WERI-Rb-1 (cell line): ENCODE measurements around the gene CCBE1.
"Not testable (repeated sequence)": the region's sequence is repeated elsewhere in the genome, so short reads cannot be mapped to it uniquely, and the experiment has no call there.

Source experiments
- DNase-seq: peaks from one replicate; pipeline ENCODE4 v3.0.0-alpha.2; 2020
- H3K27ac ChIP-seq: fragments of 250-450 bp; sonication (Bioruptor Pico); 2 replicates; pipeline ENCODE4 v1.5.1; 2020; ENCODE audit warnings: mild to moderate bottlenecking, moderate library complexity
- H3K27me3 ChIP-seq: fragments of 250-450 bp; sonication (Bioruptor Pico); 2 replicates; pipeline ENCODE4 v1.5.1; 2021; ENCODE audit warnings: mild to moderate bottlenecking, low read depth, moderate library complexity; ENCODE audit not compliant: insufficient read depth, severe bottlenecking
- H3K36me3 ChIP-seq: fragments of 250-450 bp; sonication (Bioruptor Pico); 2 replicates; pipeline ENCODE4 v1.5.1; 2020; ENCODE audit warnings: mild to moderate bottlenecking, moderate library complexity
- H3K4me3 ChIP-seq: 2 replicates; pipeline ENCODE4 v1.5.1; 2011; ENCODE audit warnings: low read depth, mild to moderate bottlenecking, control low read depth, low read length
- H3K9me3 ChIP-seq: fragments of 250-450 bp; sonication (Bioruptor Pico); 2 replicates; pipeline ENCODE4 v1.5.1; 2021; ENCODE audit warnings: mild to moderate bottlenecking, moderate library complexity; ENCODE audit not compliant: severe bottlenecking
- TF ChIP-seq, protein P1 (sequence below): IDR thresholded peaks from 2 replicates; pipeline ENCODE4 v1.5.1; 2011; ENCODE audit warnings: low read depth, mild to moderate bottlenecking, control low read depth, inconsistent platforms, low read length

Gene CCBE1

DNA sequence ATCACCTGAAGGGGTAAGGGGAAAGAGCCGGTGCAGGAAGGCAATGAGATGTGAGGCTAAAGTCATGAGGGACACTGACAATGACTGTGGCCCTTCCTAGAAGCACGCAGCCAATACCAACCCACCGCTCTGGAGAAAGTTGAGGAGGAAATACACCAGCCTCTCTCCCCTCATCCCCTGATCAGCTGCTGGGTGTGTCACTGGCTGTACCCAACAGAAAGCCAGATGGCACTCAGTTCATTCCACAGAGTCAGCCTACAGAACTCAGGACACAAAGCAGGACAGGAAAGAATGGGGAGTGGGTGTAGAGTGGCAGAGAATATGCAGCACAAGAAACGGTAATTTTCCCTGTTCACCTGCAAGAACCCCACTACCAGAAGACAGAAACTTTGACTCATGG, 29.7 kb downstream of the CCBE1 start:
- H3K27ac ChIP-seq, result no peak overlapping the region
- H3K27me3 ChIP-seq, result no peaks in the 10 kb centered on the region
- no peak overlapping the region for H3K4me3 ChIP-seq
- no peak for DNase-seq
- H3K9me3 ChIP-seq, result no peaks in the 10 kb centered on the region
- TF ChIP-seq, protein P1, sequence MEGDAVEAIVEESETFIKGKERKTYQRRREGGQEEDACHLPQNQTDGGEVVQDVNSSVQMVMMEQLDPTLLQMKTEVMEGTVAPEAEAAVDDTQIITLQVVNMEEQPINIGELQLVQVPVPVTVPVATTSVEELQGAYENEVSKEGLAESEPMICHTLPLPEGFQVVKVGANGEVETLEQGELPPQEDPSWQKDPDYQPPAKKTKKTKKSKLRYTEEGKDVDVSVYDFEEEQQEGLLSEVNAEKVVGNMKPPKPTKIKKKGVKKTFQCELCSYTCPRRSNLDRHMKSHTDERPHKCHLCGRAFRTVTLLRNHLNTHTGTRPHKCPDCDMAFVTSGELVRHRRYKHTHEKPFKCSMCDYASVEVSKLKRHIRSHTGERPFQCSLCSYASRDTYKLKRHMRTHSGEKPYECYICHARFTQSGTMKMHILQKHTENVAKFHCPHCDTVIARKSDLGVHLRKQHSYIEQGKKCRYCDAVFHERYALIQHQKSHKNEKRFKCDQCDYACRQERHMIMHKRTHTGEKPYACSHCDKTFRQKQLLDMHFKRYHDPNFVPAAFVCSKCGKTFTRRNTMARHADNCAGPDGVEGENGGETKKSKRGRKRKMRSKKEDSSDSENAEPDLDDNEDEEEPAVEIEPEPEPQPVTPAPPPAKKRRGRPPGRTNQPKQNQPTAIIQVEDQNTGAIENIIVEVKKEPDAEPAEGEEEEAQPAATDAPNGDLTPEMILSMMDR, result no peak
- no peaks in the 10 kb centered on the region for H3K36me3 ChIP-seq

DNA sequence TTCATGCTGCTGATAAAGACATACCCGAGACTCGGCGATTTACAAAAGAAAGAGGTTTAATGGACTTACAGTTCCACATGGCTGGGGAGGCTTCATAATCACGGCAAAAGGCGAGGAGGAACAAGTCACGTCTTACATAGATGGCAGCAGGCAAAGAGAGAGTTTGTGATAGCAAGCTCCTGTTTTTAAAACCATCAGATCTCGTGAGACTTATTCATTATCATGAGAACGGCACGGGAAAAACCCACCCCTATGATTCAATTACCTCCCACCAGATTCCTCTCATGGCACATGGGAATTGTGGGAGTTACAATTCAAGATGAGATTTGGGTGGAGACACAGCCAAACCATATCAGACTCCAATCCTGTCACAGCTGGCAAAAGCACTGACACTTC, 31.2 kb downstream of the CCBE1 start:
- not testable (repeated sequence) for H3K9me3 ChIP-seq, H3K27me3 ChIP-seq, H3K4me3 ChIP-seq, H3K27ac ChIP-seq, H3K36me3 ChIP-seq, DNase-seq

DNA sequence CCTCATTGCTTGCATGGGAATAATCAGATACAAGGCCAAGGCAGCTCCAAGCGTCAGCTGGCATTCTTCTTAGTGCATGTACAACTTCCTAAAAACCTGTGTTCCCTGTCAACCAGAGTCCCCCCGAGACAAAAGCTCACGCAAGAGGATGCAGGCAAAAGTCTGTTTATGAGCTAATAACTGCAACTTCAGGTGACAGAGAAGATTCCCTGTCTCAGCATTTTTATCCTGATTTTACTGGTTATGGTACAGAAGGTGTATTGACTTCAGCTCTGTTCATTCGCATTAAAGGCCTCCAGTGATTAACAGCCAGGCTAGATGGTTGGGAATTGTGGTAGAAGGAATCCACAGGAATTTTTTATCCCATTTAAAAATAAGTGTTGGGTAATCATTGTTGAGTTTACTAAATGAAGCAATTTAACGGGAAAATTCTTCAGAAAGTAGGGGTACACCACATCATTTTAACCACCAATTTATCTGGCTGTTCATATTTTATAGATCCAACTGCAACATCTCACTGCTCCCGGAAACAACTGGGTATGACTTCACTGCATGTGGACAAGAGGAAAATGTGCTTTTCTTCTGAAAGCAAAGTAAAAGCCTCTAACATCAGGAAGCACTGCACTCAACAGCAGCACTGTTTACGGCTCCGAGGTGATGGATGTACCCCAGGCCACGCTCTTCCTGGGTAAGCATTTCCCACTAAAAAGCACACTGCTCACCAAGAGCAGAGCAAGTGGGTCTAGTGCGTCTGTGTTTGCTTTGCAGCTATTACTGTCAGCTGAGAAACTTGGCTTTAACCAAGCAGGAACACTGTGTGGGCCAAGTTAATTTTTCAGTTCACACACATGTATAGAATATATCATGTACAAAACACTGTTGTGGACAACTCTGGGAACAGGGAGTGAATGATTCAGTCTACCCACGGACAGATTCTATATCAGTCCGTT, 31.9 kb downstream of the CCBE1 start:
- no peak overlapping the region for H3K27ac ChIP-seq
- TF ChIP-seq, protein P1, result no peak
- no peaks in the 10 kb centered on the region for H3K27me3 ChIP-seq
- no peaks in the 10 kb centered on the region for H3K36me3 ChIP-seq
- H3K4me3 ChIP-seq, result no peak overlapping the region
- no peaks in the 10 kb centered on the region for H3K9me3 ChIP-seq
- no peak for DNase-seq

DNA sequence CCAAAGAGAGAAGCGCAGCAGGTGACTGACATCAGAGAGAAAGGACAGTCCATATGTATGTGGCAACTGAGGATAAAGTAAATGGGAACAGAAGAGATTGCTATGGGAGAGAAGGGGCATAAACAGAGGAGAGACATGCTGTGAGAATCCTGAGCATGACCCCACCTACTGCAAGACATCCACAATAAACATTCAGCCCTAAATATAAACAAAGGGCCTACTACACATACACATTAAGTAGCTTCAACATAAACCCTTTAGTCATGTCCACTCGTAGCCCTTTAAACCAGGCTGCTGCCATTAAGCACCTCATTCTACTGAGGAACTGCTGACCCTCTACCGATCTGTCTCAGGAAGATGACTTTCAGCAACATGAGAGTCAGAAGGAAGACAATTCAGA, 32.9 kb downstream of the CCBE1 start:
- H3K27ac ChIP-seq, result no peak overlapping the region

DNA sequence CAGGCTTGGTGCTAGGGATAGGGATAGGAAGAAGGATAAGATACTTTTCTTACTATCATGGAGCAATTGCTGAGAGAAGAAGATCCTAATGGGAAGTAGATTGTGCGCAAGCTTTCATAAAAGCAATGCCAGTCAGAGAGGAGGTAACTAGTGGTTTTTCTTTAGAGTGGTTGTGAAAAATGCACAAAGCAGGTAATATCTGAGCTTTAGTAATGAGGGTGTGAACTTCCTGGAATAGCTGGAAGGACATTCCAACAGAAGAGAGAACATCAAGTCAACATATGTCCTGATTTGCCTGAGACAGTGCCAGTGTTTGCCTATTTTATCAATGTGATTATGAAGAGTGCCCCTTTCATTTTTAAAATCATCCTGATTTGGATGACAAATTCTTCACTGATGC, 34.1 kb downstream of the CCBE1 start:
- Histone ChIP-seq H3K27ac (no peak overlapping the region), H3K36me3 (no peaks in the 10 kb centered on the region), H3K4me3 (no peak overlapping the region), H3K9me3 (no peaks in the 10 kb centered on the region), H3K27me3 (no peaks in the 10 kb centered on the region)
- TF ChIP-seq, protein P1, result no peak
- no peak for DNase-seq

More for the DNA sequence above, 32.9 kb downstream of the CCBE1 start:
- DNase-seq, result no peak
- H3K4me3 ChIP-seq, result no peak overlapping the region
- no peaks in the 10 kb centered on the region for H3K27me3 ChIP-seq
- TF ChIP-seq, protein P1, result no peak
- no peaks in the 10 kb centered on the region for H3K36me3 ChIP-seq
- H3K9me3 ChIP-seq, result no peaks in the 10 kb centered on the region

DNA sequence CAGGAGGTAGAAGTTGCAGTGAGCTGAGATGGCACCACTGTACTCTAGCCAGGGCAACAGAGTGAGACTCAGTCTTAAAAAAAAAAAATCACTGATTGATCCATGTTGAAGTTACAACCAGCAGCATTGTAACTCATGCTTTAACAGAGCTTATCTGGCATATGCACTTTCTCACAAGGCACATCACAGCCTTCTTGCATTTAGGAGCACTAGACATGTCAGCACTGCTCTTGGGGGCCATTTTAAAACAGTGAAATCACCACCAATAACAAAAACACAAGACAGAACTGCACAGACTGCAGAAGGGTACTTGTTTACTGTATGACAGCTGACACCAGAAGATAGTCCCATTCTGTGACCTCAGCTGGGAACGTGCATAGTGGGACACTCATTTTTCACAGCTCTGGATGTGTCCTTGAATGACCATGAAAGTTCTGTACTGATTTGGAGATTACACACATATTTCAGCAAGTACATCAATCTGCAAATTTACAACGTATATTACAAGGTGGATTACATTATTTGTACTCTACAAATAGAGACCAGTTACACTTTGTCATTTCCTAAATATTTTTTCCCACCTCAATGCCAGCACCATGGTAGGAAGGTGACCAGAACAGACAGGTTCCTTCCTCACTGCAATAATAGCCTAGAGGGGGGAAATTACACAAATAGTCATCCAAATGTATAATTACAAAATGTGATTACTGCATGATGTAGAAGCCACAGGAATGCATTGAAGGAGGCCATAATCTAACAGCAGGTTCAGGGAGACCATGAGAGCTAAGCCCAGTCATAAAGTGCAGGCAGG, 35.1 kb downstream of the CCBE1 start:
- TF ChIP-seq, protein P1, result no peak
- Histone ChIP-seq H3K4me3 (no peak overlapping the region), H3K36me3 (no peaks in the 10 kb centered on the region), H3K27ac (no peak overlapping the region), H3K9me3 (no peaks in the 10 kb centered on the region), H3K27me3 (no peaks in the 10 kb centered on the region)
- no peak for DNase-seq
